Epithelial cell of esophagus (primary cell): ENCODE results near the gene SP6.

Experiments
- DNase-seq: peaks from one replicate; pipeline ENCODE4 v3.0.0; 2010; ENCODE audit warnings: low read depth
- H3K4me3 ChIP-seq: 2 replicates; pipeline ENCODE4 v1.5.1; 2011; ENCODE audit warnings: mild to moderate bottlenecking, low read length, control low read depth
- CTCF ChIP-seq: IDR thresholded peaks from 2 replicates; pipeline ENCODE4 v1.5.1; 2011; ENCODE audit warnings: low read depth, mild to moderate bottlenecking, low read length, control low read depth, inconsistent platforms; ENCODE audit not compliant: insufficient read depth; ENCODE audit errors: missing control alignments

The SP6 gene

GRCh38 chr17:47834756-47835155, 16.2 kb downstream of the SP6 start:
- no peak for DNase-seq
- H3K4me3 ChIP-seq = no peak overlapping the region
- TF ChIP-seq CTCF = no peak

- TF ChIP-seq CTCF = no peak
- H3K4me3 ChIP-seq = peak overlapping the region; percentile 68
- DNase-seq = no peak
Measured at GRCh38 chr17:47831934-47832327, 19.0 kb downstream of the SP6 start.

GRCh38 chr17:47831003-47831933, 19.7 kb downstream of the SP6 start, which contains the start of the genes LRRC46 and MRPL10:
LRRC46 (plus strand) TSS chr17:47831670; CDS start chr17:47831990, 320 bp downstream.
MRPL10 (minus strand) TSS chr17:47831541; CDS start chr17:47831511, 30 bp downstream.
- H3K4me3 ChIP-seq = peak within 1 kb of the TSS; percentile 68
- DNase-seq = peak; percentile 93
- TF ChIP-seq CTCF = peak; percentile 55

GRCh38 chr17:47830396-47831002, 20.5 kb downstream of the SP6 start:
- peak overlapping the region; percentile 68 for H3K4me3 ChIP-seq
- no peak for DNase-seq
- TF ChIP-seq CTCF = no peak

- TF ChIP-seq CTCF = no peak
- no peak for DNase-seq
- no peak overlapping the region for H3K4me3 ChIP-seq
Measured at GRCh38 chr17:47829870-47830269, 21.1 kb downstream of the SP6 start.

GRCh38 chr17:47823519-47823918, 27.4 kb downstream of the SP6 start:
- DNase-seq = no peak
- no peak for TF ChIP-seq CTCF
- no peak overlapping the region for H3K4me3 ChIP-seq
